Measurements from ENCODE around the gene RBM17.

RBM17 gene

DNA sequence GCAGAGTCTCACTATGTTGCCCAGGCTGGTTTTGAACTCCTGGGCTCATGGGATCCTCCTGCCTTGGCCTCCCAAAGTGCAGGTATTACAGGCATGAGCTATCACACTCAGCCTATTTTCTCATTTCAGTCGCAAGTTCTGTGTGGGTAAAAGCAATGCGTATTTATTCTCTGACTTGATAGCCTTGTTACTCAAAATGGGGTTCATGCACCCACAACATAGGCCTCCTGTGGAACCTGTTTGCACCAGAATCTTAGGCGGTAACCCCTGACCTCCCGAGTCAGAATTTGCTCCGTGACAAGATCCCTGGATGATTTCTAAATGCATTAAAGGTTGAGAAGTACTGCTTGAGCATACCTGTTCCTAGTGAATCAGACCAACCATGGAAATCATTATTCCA, 34.0 kb upstream of the RBM17 start:
- Histone ChIP-seq H3K9me3 (ENCODE audit: insufficient read depth, low read length, severe bottlenecking) (no peaks in the 10 kb centered on the region), H4K20me1 (ENCODE audit: insufficient read depth, low read length) (no peaks in the 10 kb centered on the region), H2AFZ (ENCODE audit: low read depth, low read length) (no peak overlapping the region), H3K36me3 (ENCODE audit: insufficient read depth, low read length) (no peaks in the 10 kb centered on the region), H3K4me3 (ENCODE audit: low read depth in 1 of 2, low read length in 2 of 2) (no peak overlapping the region), H3K4me1 (ENCODE audit: insufficient read depth, low read length) (peaks cover 30% of the 10 kb centered on the region), H3K9ac (ENCODE audit: low read depth, low read length) (no peak overlapping the region), H3K27me3 (ENCODE audit: insufficient read depth, low read length, poor library complexity) (peaks cover 25% of the 10 kb centered on the region), H3K79me2 (ENCODE audit: insufficient read depth, low read length) (no peaks in the 10 kb centered on the region), H3K27ac (ENCODE audit: low read length) (no peak overlapping the region), H3K4me2 (ENCODE audit: insufficient read depth, low read length) (no peak overlapping the region)
- DNase-seq = no peak
- ATAC-seq (ENCODE audit: insufficient read depth, low read depth) = no peak
- TF ChIP-seq, protein P1, sequence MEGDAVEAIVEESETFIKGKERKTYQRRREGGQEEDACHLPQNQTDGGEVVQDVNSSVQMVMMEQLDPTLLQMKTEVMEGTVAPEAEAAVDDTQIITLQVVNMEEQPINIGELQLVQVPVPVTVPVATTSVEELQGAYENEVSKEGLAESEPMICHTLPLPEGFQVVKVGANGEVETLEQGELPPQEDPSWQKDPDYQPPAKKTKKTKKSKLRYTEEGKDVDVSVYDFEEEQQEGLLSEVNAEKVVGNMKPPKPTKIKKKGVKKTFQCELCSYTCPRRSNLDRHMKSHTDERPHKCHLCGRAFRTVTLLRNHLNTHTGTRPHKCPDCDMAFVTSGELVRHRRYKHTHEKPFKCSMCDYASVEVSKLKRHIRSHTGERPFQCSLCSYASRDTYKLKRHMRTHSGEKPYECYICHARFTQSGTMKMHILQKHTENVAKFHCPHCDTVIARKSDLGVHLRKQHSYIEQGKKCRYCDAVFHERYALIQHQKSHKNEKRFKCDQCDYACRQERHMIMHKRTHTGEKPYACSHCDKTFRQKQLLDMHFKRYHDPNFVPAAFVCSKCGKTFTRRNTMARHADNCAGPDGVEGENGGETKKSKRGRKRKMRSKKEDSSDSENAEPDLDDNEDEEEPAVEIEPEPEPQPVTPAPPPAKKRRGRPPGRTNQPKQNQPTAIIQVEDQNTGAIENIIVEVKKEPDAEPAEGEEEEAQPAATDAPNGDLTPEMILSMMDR (IDR thresholded peaks at IDR 0.05; ENCODE audit: borderline replicate concordance, extremely low read depth, low read length, poor library complexity, severe bottlenecking) = no peak
- TF ChIP-seq EZH2 (IDR thresholded peaks at IDR 0.05; ENCODE audit: borderline replicate concordance, low read depth, low read length, severe bottlenecking) = no peak

GRCh38 chr10:6055929-6056328, 32.9 kb upstream of the RBM17 start:
- H3K9me3 ChIP-seq (ENCODE audit: insufficient read depth, low read length, severe bottlenecking) = no peaks in the 10 kb centered on the region
- H2AFZ ChIP-seq (ENCODE audit: low read depth, low read length) = no peak overlapping the region
- no peaks in the 10 kb centered on the region for H4K20me1 ChIP-seq (ENCODE audit: insufficient read depth, low read length)
- TF ChIP-seq, protein P1 (IDR thresholded peaks at IDR 0.05; ENCODE audit: borderline replicate concordance, extremely low read depth, low read length, poor library complexity, severe bottlenecking) = no peak
- TF ChIP-seq EZH2 (IDR thresholded peaks at IDR 0.05; ENCODE audit: borderline replicate concordance, low read depth, low read length, severe bottlenecking) = no peak
- no peak overlapping the region for H3K4me3 ChIP-seq (ENCODE audit: low read depth in 1 of 2, low read length in 2 of 2)
- H3K27ac ChIP-seq (ENCODE audit: low read length) = no peak overlapping the region
- peaks cover 19% of the 10 kb centered on the region for H3K4me1 ChIP-seq (ENCODE audit: insufficient read depth, low read length)
- no peaks in the 10 kb centered on the region for H3K36me3 ChIP-seq (ENCODE audit: insufficient read depth, low read length)
- no peak overlapping the region for H3K4me2 ChIP-seq (ENCODE audit: insufficient read depth, low read length)
- H3K27me3 ChIP-seq (ENCODE audit: insufficient read depth, low read length, poor library complexity) = peaks cover 25% of the 10 kb centered on the region
- ATAC-seq (ENCODE audit: insufficient read depth, low read depth) (no peak), DNase-seq (no peak)
- H3K9ac ChIP-seq (ENCODE audit: low read depth, low read length) = no peak overlapping the region
- H3K79me2 ChIP-seq (ENCODE audit: insufficient read depth, low read length) = no peaks in the 10 kb centered on the region

- no peak for DNase-seq
- TF ChIP-seq EZH2 (IDR thresholded peaks at IDR 0.05; ENCODE audit: borderline replicate concordance, low read depth, low read length, severe bottlenecking) = no peak
- Histone ChIP-seq H4K20me1 (ENCODE audit: insufficient read depth, low read length) (no peaks in the 10 kb centered on the region), H3K36me3 (ENCODE audit: insufficient read depth, low read length) (no peaks in the 10 kb centered on the region), H2AFZ (ENCODE audit: low read depth, low read length) (no peak overlapping the region), H3K9ac (ENCODE audit: low read depth, low read length) (no peak overlapping the region), H3K4me2 (ENCODE audit: insufficient read depth, low read length) (no peak overlapping the region), H3K9me3 (ENCODE audit: insufficient read depth, low read length, severe bottlenecking) (no peaks in the 10 kb centered on the region), H3K4me3 (ENCODE audit: low read depth in 1 of 2, low read length in 2 of 2) (no peak overlapping the region), H3K27ac (ENCODE audit: low read length) (no peak overlapping the region), H3K4me1 (ENCODE audit: insufficient read depth, low read length) (peaks cover 14% of the 10 kb centered on the region), H3K79me2 (ENCODE audit: insufficient read depth, low read length) (no peaks in the 10 kb centered on the region), H3K27me3 (ENCODE audit: insufficient read depth, low read length, poor library complexity) (peaks cover 25% of the 10 kb centered on the region)
- ATAC-seq (ENCODE audit: insufficient read depth, low read depth) = no peak
Observed at GRCh38 chr10:6056411-6057135, 32.3 kb upstream of the RBM17 start.

DNA sequence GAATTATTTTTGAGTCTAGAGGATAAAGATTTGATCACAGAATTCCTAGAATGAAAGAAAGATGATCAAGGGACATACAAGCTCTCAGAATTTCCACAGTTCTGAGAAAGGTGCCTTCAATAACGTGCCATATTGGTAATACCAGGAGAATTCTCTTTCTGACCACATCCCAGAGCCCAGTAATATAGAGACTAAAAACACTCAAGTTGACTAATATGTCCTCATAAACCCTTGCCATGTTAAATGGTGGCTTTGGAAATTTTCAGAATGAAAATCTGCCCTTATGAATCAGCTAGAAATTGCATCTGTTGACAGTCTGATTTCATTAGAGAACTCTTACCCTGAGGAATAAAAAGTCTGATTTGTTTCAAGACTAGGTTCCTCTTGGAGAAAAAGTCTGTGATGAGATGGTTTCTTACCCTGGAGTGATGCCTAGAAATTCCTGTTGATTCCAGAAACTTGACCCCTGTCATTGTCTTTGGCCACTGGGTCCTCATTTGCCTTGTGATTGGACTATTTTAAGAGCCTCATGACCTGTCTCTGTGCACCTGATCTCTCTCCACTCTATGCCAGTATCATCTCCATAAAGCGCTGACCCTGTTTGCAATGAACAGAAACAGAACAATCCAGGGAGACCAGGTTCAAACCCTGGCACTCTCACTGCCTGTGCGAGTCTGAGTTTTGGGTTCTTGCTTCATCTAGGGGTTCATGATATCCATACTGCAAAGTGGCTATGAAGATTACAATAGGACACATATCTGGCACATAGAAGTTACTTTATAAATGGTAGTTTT, 30.0 kb upstream of the RBM17 start:
- H3K9me3 ChIP-seq (ENCODE audit: insufficient read depth, low read length, severe bottlenecking) = no peaks in the 10 kb centered on the region
- no peaks in the 10 kb centered on the region for H4K20me1 ChIP-seq (ENCODE audit: insufficient read depth, low read length)
- H3K36me3 ChIP-seq (ENCODE audit: insufficient read depth, low read length) = no peaks in the 10 kb centered on the region
- H3K79me2 ChIP-seq (ENCODE audit: insufficient read depth, low read length) = no peaks in the 10 kb centered on the region
- no peak overlapping the region for H3K9ac ChIP-seq (ENCODE audit: low read depth, low read length)
- H3K27ac ChIP-seq (ENCODE audit: low read length) = no peak overlapping the region
- TF ChIP-seq, protein P1 (IDR thresholded peaks at IDR 0.05; ENCODE audit: borderline replicate concordance, extremely low read depth, low read length, poor library complexity, severe bottlenecking) = no peak
- TF ChIP-seq EZH2 (IDR thresholded peaks at IDR 0.05; ENCODE audit: borderline replicate concordance, low read depth, low read length, severe bottlenecking) = no peak
- peaks cover 9% of the 10 kb centered on the region; the same call in 1 of the 2 replicates for H3K4me1 ChIP-seq (ENCODE audit: insufficient read depth, low read length)
- ATAC-seq (ENCODE audit: insufficient read depth, low read depth) = no peak
- H3K27me3 ChIP-seq (ENCODE audit: insufficient read depth, low read length, poor library complexity) = peaks cover 18% of the 10 kb centered on the region
- no peak overlapping the region for H3K4me2 ChIP-seq (ENCODE audit: insufficient read depth, low read length)
- no peak overlapping the region for H3K4me3 ChIP-seq (ENCODE audit: low read depth in 1 of 2, low read length in 2 of 2)
- no peak for DNase-seq
- no peak overlapping the region for H2AFZ ChIP-seq (ENCODE audit: low read depth, low read length)

All from DND-41 (cell line).